Measurements from ENCODE around the gene JAML.

DNA sequence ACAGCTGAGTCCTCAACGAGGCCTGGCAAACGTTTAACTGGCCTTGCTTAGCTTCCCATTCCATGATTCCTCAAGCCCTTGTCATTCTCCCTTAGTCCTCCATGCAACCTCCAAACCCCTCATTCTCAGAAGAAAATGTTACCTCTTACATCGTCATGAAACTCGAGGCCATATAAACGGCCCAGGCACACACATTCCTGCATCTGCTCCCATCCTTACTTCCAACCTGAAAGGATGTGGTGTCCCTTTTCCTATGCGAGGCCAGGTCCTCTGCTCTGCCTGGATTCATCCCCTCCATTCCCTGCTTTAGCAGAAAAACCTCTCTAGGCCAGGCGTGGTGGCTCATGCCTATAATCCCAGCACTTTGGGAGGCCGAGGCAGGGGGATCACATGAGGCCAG lies 18.4 kb upstream of the JAML start:
- no peak for TF ChIP-seq FOSL2 (CRISPR knock-in tag; IDR thresholded peaks at IDR 0.05)
- no peak for TF ChIP-seq NCOR1 (IDR thresholded peaks at IDR 0.05; ENCODE audit: borderline replicate concordance, low read length)
- no peak for TF ChIP-seq HDAC6 (IDR thresholded peaks at IDR 0.05; ENCODE audit: low read depth, low read length)
- no peak for TF ChIP-seq JUNB (CRISPR knock-in tag; IDR thresholded peaks at IDR 0.05; ENCODE audit: borderline replicate concordance)
- no peak for TF ChIP-seq ZBTB1 (CRISPR knock-in tag; IDR thresholded peaks at IDR 0.05; ENCODE audit: borderline replicate concordance)
- TF ChIP-seq PRMT3 (CRISPR knock-in tag; IDR thresholded peaks at IDR 0.05; ENCODE audit: borderline replicate concordance, low read depth) = no peak
- TF ChIP-seq, protein P1, sequence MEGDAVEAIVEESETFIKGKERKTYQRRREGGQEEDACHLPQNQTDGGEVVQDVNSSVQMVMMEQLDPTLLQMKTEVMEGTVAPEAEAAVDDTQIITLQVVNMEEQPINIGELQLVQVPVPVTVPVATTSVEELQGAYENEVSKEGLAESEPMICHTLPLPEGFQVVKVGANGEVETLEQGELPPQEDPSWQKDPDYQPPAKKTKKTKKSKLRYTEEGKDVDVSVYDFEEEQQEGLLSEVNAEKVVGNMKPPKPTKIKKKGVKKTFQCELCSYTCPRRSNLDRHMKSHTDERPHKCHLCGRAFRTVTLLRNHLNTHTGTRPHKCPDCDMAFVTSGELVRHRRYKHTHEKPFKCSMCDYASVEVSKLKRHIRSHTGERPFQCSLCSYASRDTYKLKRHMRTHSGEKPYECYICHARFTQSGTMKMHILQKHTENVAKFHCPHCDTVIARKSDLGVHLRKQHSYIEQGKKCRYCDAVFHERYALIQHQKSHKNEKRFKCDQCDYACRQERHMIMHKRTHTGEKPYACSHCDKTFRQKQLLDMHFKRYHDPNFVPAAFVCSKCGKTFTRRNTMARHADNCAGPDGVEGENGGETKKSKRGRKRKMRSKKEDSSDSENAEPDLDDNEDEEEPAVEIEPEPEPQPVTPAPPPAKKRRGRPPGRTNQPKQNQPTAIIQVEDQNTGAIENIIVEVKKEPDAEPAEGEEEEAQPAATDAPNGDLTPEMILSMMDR (CRISPR knock-in tag; IDR thresholded peaks at IDR 0.05) = no peak
- no peak for TF ChIP-seq ZIK1 (CRISPR knock-in tag; IDR thresholded peaks at IDR 0.05; ENCODE audit: borderline replicate concordance, low read depth)
- no peak for TF ChIP-seq ZNF720 (CRISPR knock-in tag; IDR thresholded peaks at IDR 0.05)
- TF ChIP-seq ZNF274 (CRISPR knock-in tag; IDR thresholded peaks at IDR 0.05) = no peak
- no peak for TF ChIP-seq KLF9 (CRISPR knock-in tag; IDR thresholded peaks at IDR 0.05; ENCODE audit: low read depth)
- TF ChIP-seq TCF12 (IDR thresholded peaks at IDR 0.05) = no peak
- TF ChIP-seq TCF12 (CRISPR knock-in tag; IDR thresholded peaks at IDR 0.05) = no peak
- TF ChIP-seq POLR2A (IDR thresholded peaks at IDR 0.05; ENCODE audit: insufficient read depth in 1 of 2, low read depth in 2 of 2, low read length in 2 of 2) = no peak
- TF ChIP-seq NFE2L2 (IDR thresholded peaks at IDR 0.05; ENCODE audit: low read length) = no peak
